ENCODE results near the gene LTN1.

The LTN1 gene

DNA sequence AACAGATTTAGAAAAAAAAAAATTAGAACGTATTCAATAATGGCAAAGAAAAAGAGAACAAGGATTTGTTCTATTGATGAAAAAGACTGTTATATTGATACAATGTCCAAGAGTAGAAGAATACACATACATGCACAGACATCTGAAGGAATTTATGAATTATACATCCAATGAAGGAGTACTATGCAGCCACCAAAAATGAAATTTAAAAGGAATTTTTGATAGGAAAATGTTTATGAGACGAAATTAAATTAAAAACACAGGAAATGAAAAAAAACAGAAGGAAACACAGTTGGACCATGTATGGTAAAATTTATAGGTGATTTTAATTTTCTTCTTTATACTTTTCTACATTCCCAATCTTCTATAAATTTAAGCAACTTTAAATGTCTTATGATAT is 110.3 kb downstream of the LTN1 start:
- DNase-seq (ENCODE audit: low read depth in 2 of 2): no peak

Measured in stimulated activated CD4-positive, alpha-beta T cell treated with anti-CD3 and anti-CD28 coated beads, Interleukin-12 subunit alpha, Interleukin-12 subunit beta, amount 100 ng/mL, for 24 hours (primary cell).